Neutrophil (primary cell): ENCODE results near the gene ZNF367.

Experiments
- H3K27ac ChIP-seq: fragments of 200-600 bp; sonication (generic); 2 replicates; pipeline ENCODE4 v1.5.1; 2016; ENCODE audit warnings: mild to moderate bottlenecking, moderate library complexity
- H3K27me3 ChIP-seq: fragments of 200-600 bp; sonication (generic); 2 replicates; pipeline ENCODE4 v1.6.0; 2016; ENCODE audit warnings: mild to moderate bottlenecking
- H3K36me3 ChIP-seq: fragments of 200-600 bp; sonication (generic); 2 replicates; pipeline ENCODE4 v1.5.1; 2017
- H3K4me1 ChIP-seq, 2 experiments: fragments of 200-600 bp in 1 of 2; sonication (generic) in 1 of 2; 1 replicate in 1 of 2; 2 replicates in 1 of 2; pipeline versions ENCODE4 v1.5.1 to v1.6.1; 2013 to 2016; ENCODE audit warnings: low read depth in 1 of 2, low read length in 1 of 2, mild to moderate bottlenecking in 1 of 2, moderate library complexity in 1 of 2; ENCODE audit not compliant: control insufficient read depth in 1 of 2, insufficient read depth in 1 of 2
- H3K4me3 ChIP-seq, 2 experiments: fragments of 200-600 bp in 1 of 2; sonication (generic) in 1 of 2; 1 replicate in 1 of 2; 2 replicates in 1 of 2; pipeline ENCODE4 v1.5.1; 2013 to 2016; ENCODE audit warnings: low read depth in 1 of 2, low read length in 1 of 2, mild to moderate bottlenecking in 1 of 2, moderate library complexity in 1 of 2
- H3K9me3 ChIP-seq: fragments of 200-600 bp; sonication (generic); 2 replicates; pipeline ENCODE4 v1.5.1; 2016
- CTCF ChIP-seq: fragments of 200-600 bp; sonication (generic); IDR thresholded peaks from 2 replicates; pipeline ENCODE4 v1.5.1; 2016; ENCODE audit warnings: antibody characterized with exemption

Gene ZNF367

GRCh38 chr9:96348261-96348660 lies 69.9 kb downstream of the ZNF367 start:
- H3K9me3 ChIP-seq: no peaks in the 10 kb centered on the region
- no peaks in the 10 kb centered on the region for H3K4me1 ChIP-seq
- H3K4me3 ChIP-seq: no peak overlapping the region
- H3K36me3 ChIP-seq: peaks cover 1% of the 10 kb centered on the region
- H3K27me3 ChIP-seq: no peaks in the 10 kb centered on the region
- TF ChIP-seq CTCF: no peak
- H3K27ac ChIP-seq: no peak overlapping the region

- no peaks in the 10 kb centered on the region for H3K27me3 ChIP-seq
- TF ChIP-seq CTCF: no peak
- no peaks in the 10 kb centered on the region for H3K9me3 ChIP-seq
- no peak overlapping the region for H3K4me3 ChIP-seq
- peaks cover 9% of the 10 kb centered on the region for H3K36me3 ChIP-seq
- no peaks in the 10 kb centered on the region for H3K4me1 ChIP-seq
- no peak overlapping the region for H3K27ac ChIP-seq
These were observed 72.6 kb downstream of the ZNF367 start for GRCh38 chr9:96345551-96345950.

- Histone ChIP-seq H3K4me3 (no peak overlapping the region), H3K36me3 (peaks cover 9% of the 10 kb centered on the region), H3K27ac (no peak overlapping the region), H3K27me3 (no peaks in the 10 kb centered on the region), H3K9me3 (no peaks in the 10 kb centered on the region), H3K4me1 (no peaks in the 10 kb centered on the region)
- TF ChIP-seq CTCF: no peak
These were observed 73.6 kb downstream of the ZNF367 start for GRCh38 chr9:96344458-96345180.

GRCh38 chr9:96343515-96344360 lies 74.4 kb downstream of the ZNF367 start:
- TF ChIP-seq CTCF: no peak
- H3K27ac ChIP-seq: no peak overlapping the region

GRCh38 chr9:96342571-96343245 lies 75.5 kb downstream of the ZNF367 start:
- no peak overlapping the region for H3K27ac ChIP-seq
- H3K36me3 ChIP-seq: peaks cover 9% of the 10 kb centered on the region
- no peak for TF ChIP-seq CTCF
- no peaks in the 10 kb centered on the region for H3K9me3 ChIP-seq
- no peaks in the 10 kb centered on the region for H3K4me1 ChIP-seq
- no peaks in the 10 kb centered on the region for H3K27me3 ChIP-seq
- no peak overlapping the region for H3K4me3 ChIP-seq

More at GRCh38 chr9:96343515-96344360, 74.4 kb downstream of the ZNF367 start:
- Histone ChIP-seq H3K9me3 (no peaks in the 10 kb centered on the region), H3K4me1 (no peaks in the 10 kb centered on the region), H3K36me3 (peaks cover 9% of the 10 kb centered on the region), H3K27me3 (no peaks in the 10 kb centered on the region), H3K4me3 (no peak overlapping the region)
